ENCODE measurements around the gene REPIN1. TPM values are rescaled to one million over a fixed set of nuclear protein-coding genes. Genes with fewer than 3 reads are reported as not detected.

REPIN1 gene
- total RNA-seq, 1 experiment from 2014 or later = 106 TPM

- Histone ChIP-seq H2BK120ac (ENCODE audit: low read depth, low read length, poor library complexity, severe bottlenecking) (no peak overlapping the region), H4K91ac (ENCODE audit: insufficient read length, low read depth, low read length) (no peak overlapping the region), H3K23me2 (ENCODE audit: insufficient read length, low read depth, low read length, poor library complexity, severe bottlenecking) (no peaks in the 10 kb centered on the region), H3K9ac (ENCODE audit: extremely low read depth, insufficient read length, low read length) (no peak overlapping the region), H4K20me1 (ENCODE audit: control insufficient read depth, insufficient read depth, insufficient read length) (no peaks in the 10 kb centered on the region), H2BK5ac (ENCODE audit: insufficient read length, low read length) (no peak overlapping the region), H3K14ac (ENCODE audit: insufficient read depth, low read length) (no peak overlapping the region), H3K79me1 (ENCODE audit: insufficient read depth, low read depth, low read length, poor library complexity, severe bottlenecking) (no peaks in the 10 kb centered on the region), H4K8ac (replicated peaks; ENCODE audit: insufficient read length, low read depth, low read length) (no peak overlapping the region), H3K27ac (ENCODE audit: insufficient read length, low read depth, low read length) (no peak overlapping the region), H3T11ph (ENCODE audit: low read length) (no peak overlapping the region), H3K27me3 (ENCODE audit: insufficient read depth, low read length) (no peaks in the 10 kb centered on the region), H4K5ac (ENCODE audit: insufficient read length, low read depth, low read length) (no peak overlapping the region), H3K4me2 (ENCODE audit: insufficient read depth, insufficient read length, low read length) (no peak overlapping the region), H3K4me1 (ENCODE audit: insufficient read depth, low read length) (peaks cover 21% of the 10 kb centered on the region), H3K9me3 (ENCODE audit: control insufficient read depth, low read depth, low read length) (no peaks in the 10 kb centered on the region), H3K4ac (ENCODE audit: low read depth, low read length) (no peak overlapping the region), H2BK20ac (ENCODE audit: low read depth, low read length, poor library complexity, severe bottlenecking) (no peak overlapping the region), H3K23ac (ENCODE audit: insufficient read length, low read depth, low read length) (no peak overlapping the region), H2AFZ (ENCODE audit: low read length) (no peak overlapping the region), H2AK5ac (ENCODE audit: insufficient read length, low read length) (no peak overlapping the region), H2BK15ac (ENCODE audit: low read depth, low read length) (no peak overlapping the region), H2BK12ac (ENCODE audit: insufficient read length, low read depth, low read length) (no peak overlapping the region), H3K56ac (ENCODE audit: insufficient read length, low read depth, low read length) (no peak overlapping the region), H3K18ac (ENCODE audit: insufficient read length, low read depth, low read length) (no peak overlapping the region), H3K79me2 (ENCODE audit: insufficient read depth, low read length) (no peaks in the 10 kb centered on the region)
- TF ChIP-seq, protein P1, sequence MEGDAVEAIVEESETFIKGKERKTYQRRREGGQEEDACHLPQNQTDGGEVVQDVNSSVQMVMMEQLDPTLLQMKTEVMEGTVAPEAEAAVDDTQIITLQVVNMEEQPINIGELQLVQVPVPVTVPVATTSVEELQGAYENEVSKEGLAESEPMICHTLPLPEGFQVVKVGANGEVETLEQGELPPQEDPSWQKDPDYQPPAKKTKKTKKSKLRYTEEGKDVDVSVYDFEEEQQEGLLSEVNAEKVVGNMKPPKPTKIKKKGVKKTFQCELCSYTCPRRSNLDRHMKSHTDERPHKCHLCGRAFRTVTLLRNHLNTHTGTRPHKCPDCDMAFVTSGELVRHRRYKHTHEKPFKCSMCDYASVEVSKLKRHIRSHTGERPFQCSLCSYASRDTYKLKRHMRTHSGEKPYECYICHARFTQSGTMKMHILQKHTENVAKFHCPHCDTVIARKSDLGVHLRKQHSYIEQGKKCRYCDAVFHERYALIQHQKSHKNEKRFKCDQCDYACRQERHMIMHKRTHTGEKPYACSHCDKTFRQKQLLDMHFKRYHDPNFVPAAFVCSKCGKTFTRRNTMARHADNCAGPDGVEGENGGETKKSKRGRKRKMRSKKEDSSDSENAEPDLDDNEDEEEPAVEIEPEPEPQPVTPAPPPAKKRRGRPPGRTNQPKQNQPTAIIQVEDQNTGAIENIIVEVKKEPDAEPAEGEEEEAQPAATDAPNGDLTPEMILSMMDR (conservative IDR thresholded peaks at IDR 0.05) = no peak
- H3K9me3 Mint-ChIP-seq = no peaks in the 10 kb centered on the region; a peak in 1 of 5 replicates
- H3K27ac Mint-ChIP-seq = peak overlapping the region; percentile 32 to 95 (median 90)
- H3K27me3 Mint-ChIP-seq (ENCODE audit: low read depth) = no peaks in the 10 kb centered on the region
- peak overlapping the region in 1 of 2 experiments; percentile 28; a peak in 1 of 5 replicates for H3K4me3 Mint-ChIP-seq
- no CpG with 5 or more reads among the region's 20 CpGs for WGBS (ENCODE audit: extremely low coverage, insufficient read length, low lambda C conversion rate)
- H3K4me1 Mint-ChIP-seq = peaks cover 55 to 69% of the 10 kb centered on the region in 2 experiments
- no peak for DNase-seq
- H3K36me3 Mint-ChIP-seq (ENCODE audit: insufficient read depth in 1 of 3, low read depth in 3 of 3) = peaks cover 23 to 43% (median 29%) of the 10 kb centered on the region in 3 experiments
Observed at GRCh38 chr7:150396426-150396825, 27.8 kb downstream of the REPIN1 start.

Measured in H9 (cell line).